NB4 (cell line): ENCODE results near the gene DPY19L1.

Source experiments
- CTCF ChIP-seq: IDR thresholded peaks from one replicate; pipeline ENCODE4 v1.5.1; 2012; ENCODE audit warnings: low read depth, low read length
- POLR2A ChIP-seq: IDR thresholded peaks from 2 replicates; pipeline ENCODE4 v1.6.1; 2011; ENCODE audit warnings: mild to moderate bottlenecking; ENCODE audit not compliant: insufficient read length; ENCODE audit errors: extremely low read depth

GRCh38 chr7:34912236-34912635 lies 125.0 kb downstream of the DPY19L1 start:
- no peak for TF ChIP-seq CTCF
- no peak for TF ChIP-seq POLR2A
